Measurements from ENCODE around the gene RANBP3L. TPM values are rescaled to one million over a fixed set of nuclear protein-coding genes. Genes with fewer than 3 reads are reported as not detected.

The RANBP3L gene
- total RNA-seq, 4 donors from 2014 or later = 2.2 to 13.7 (median 3.1) TPM

DNA sequence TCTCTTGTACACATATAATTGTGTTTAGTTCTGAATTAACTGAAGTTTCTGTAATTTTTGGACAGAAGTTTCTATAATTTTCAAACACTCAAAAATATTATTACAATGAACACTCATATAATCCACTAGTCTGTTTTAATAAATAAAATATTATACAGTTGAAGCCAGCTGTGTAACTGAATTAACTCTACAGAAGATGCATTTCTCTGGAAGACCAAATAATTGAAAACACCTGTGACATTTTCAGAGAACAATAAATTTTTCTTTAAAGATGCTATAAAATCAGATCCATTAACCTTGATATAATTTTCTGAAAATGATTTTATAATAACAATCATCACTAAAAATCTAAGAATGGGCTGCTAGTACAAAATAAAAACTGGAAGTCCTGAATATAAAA, 74.7 kb downstream of the RANBP3L start:
- TF ChIP-seq CTCF (IDR thresholded peaks at IDR 0.05) (no peak), POLR2AphosphoS5 (IDR thresholded peaks at IDR 0.05) (no peak), EP300 (IDR thresholded peaks at IDR 0.05) (no peak), POLR2A (IDR thresholded peaks at IDR 0.05; ENCODE audit: low read depth) (no peak)
- no peak overlapping the region for H3K27ac ChIP-seq (replicated peaks in 1 of 4)
- intact Hi-C loops (cut with DNase I) = no loop called here
- H3K36me3 ChIP-seq = peaks cover 8 to 29% (median 18%) of the 10 kb centered on the region in 4 donors
- no peak overlapping the region for H3K4me3 ChIP-seq
- H3K4me1 ChIP-seq = peaks cover 4 to 52% (median 39%) of the 10 kb centered on the region in 4 donors
- no peaks in the 10 kb centered on the region for H3K27me3 ChIP-seq
- H3K9me3 ChIP-seq = no peaks in the 10 kb centered on the region
- no peak for DNase-seq (ENCODE audit: extremely low spot score)

DNA sequence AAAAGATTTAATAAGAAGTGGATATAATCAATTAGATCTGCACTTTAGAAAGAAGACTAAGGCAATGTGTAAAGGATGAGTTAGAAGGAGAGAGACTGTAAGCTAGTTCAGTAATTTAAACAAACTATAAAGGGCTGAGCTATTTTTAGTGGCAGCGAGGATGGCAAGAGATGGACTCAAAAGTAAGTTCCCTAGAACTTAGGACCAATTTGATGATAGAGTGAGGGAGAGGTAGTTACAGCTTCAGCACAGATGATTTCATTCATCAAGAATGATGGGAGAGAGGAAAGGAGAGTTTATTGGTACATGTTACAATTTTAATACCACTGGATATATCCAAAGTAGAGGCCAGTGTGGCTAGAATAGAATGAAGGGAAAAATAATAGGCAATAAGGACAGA, 79.1 kb downstream of the RANBP3L start:
- H3K27ac ChIP-seq (replicated peaks in 1 of 4) = peak overlapping the region; percentile 23 to 54 (median 34)
- no peak for DNase-seq (ENCODE audit: extremely low spot score)
- no peaks in the 10 kb centered on the region for H3K9me3 ChIP-seq
- no peak for TF ChIP-seq CTCF (IDR thresholded peaks at IDR 0.05)
- no peak for TF ChIP-seq POLR2AphosphoS5 (IDR thresholded peaks at IDR 0.05)
- TF ChIP-seq POLR2A (IDR thresholded peaks at IDR 0.05; ENCODE audit: low read depth) = no peak
- TF ChIP-seq EP300 (IDR thresholded peaks at IDR 0.05) = no peak
- no peak overlapping the region for H3K4me3 ChIP-seq
- peaks cover 23 to 64% (median 42%) of the 10 kb centered on the region in 4 donors for H3K36me3 ChIP-seq
- no peaks in the 10 kb centered on the region for H3K27me3 ChIP-seq
- WGBS = 54% methylated on average over 1 of the region's 1 CpG
- intact Hi-C loops (cut with DNase I) = no loop called here
- H3K4me1 ChIP-seq = peaks cover 0 to 17% (median 14%) of the 10 kb centered on the region in 4 donors

DNA sequence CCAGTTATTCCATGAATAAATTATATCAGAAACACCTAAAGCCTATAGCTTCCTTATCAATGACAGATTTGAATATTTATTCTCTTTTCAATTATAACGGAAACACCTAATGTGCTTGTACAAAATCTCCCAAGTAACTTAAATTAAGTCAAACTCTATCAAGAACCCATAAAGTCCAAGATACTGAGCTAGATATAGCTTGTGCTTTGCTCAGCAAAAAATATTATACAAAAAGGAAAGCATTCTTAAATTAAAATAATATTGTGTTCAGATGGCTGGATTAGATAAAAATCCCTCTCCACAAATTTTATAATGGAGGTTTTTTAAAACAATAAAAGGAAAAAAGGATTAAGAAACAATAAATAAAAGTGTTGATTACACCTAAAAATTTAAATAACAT, 83.7 kb downstream of the RANBP3L start:
- intact Hi-C loops (cut with DNase I) = no loop called here
- no peak overlapping the region for H3K4me3 ChIP-seq
- no peaks in the 10 kb centered on the region for H3K27me3 ChIP-seq
- no peaks in the 10 kb centered on the region for H3K9me3 ChIP-seq
- H3K36me3 ChIP-seq = peaks cover 16 to 67% (median 41%) of the 10 kb centered on the region in 4 donors
- DNase-seq (ENCODE audit: extremely low spot score) = no peak
- TF ChIP-seq POLR2AphosphoS5 (IDR thresholded peaks at IDR 0.05) = no peak
- no peak for TF ChIP-seq CTCF (IDR thresholded peaks at IDR 0.05)
- H3K27ac ChIP-seq (replicated peaks in 1 of 4) = no peak overlapping the region
- peaks cover 0 to 17% (median 12%) of the 10 kb centered on the region in 4 donors for H3K4me1 ChIP-seq
- WGBS = 93% methylated on average over 1 of the region's 1 CpG

DNA sequence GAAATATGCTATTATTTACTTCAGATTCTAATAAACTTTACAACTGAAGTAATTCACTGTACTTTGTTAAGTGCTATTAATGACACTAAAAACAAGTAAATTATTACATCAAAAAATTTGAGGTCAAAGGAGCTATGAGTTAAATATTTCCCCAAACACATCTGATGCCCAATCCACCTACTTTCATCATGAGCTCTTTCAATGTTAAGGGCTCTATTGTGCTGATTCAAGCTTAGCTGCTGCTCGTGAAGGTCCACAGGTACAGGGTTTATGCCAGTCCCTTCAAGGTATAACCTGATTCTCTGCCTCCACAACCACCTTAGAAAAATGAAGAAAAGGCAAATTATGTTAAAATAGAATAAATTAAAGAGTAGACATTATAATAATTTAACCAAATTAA, 84.1 kb downstream of the RANBP3L start:
- H3K36me3 ChIP-seq = peaks cover 21 to 71% (median 43%) of the 10 kb centered on the region in 4 donors
- WGBS = 90% methylated on average over 1 of the region's 1 CpG

More for the DNA sequence above, 84.1 kb downstream of the RANBP3L start:
- H3K4me1 ChIP-seq = peaks cover 0 to 17% (median 9%) of the 10 kb centered on the region in 4 donors
- no peak for TF ChIP-seq EP300 (IDR thresholded peaks at IDR 0.05)
- TF ChIP-seq POLR2A (IDR thresholded peaks at IDR 0.05; ENCODE audit: low read depth) = no peak
- no peak for TF ChIP-seq CTCF (IDR thresholded peaks at IDR 0.05)
- TF ChIP-seq POLR2AphosphoS5 (IDR thresholded peaks at IDR 0.05) = no peak
- no peaks in the 10 kb centered on the region for H3K27me3 ChIP-seq
- no peak overlapping the region for H3K4me3 ChIP-seq
- intact Hi-C loops (cut with DNase I) = no loop called here
- H3K27ac ChIP-seq (replicated peaks in 1 of 4) = no peak overlapping the region
- DNase-seq (ENCODE audit: extremely low spot score) = no peak
- H3K9me3 ChIP-seq = no peaks in the 10 kb centered on the region

All from esophagus muscularis mucosa (tissue), 4 donors.